ENCODE measurements around the gene GPR161.

GPR161 gene

DNA sequence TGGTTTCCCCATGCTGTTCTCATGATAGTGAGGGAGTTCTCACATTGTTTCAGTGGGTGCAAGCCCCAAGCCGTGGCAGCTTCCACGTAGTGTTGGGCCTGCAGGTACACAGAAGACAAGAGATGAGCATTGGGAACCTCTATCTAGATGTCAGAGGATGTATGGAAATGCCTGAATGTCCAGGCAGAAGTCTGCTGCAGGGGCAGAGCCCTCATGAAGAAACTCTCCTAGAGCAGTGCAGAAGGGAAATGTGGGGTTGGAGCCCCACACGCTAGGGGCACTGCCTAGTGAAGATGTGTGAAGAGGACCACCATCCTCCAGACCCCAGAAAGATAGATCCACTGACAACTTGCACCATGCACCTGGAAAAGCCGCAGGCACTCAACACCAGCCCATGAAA, 17.0 kb downstream of the GPR161 start:
- no peaks in the 10 kb centered on the region for H4K20me1 ChIP-seq (ENCODE audit: insufficient read depth, low read length, poor library complexity, severe bottlenecking)
- H3K9me2 ChIP-seq (replicated peaks; ENCODE audit: low read depth, low read length): no peaks in the 10 kb centered on the region
- H3K9me3 ChIP-seq (ENCODE audit: insufficient read depth, low read depth, low read length): no peaks in the 10 kb centered on the region
- no peaks in the 10 kb centered on the region for H3K4me1 ChIP-seq (ENCODE audit: insufficient read depth, low read length, poor library complexity, severe bottlenecking)
- no peak overlapping the region for H3K9ac ChIP-seq (ENCODE audit: low read depth, low read length, poor library complexity, severe bottlenecking)
- no peak overlapping the region for H3K4me3 ChIP-seq (ENCODE audit: low read length, poor library complexity, severe bottlenecking)
- H3K79me2 ChIP-seq (ENCODE audit: insufficient read depth, low read length): no peaks in the 10 kb centered on the region
- no peak overlapping the region for H3K4me2 ChIP-seq (ENCODE audit: low read depth, low read length, poor library complexity, severe bottlenecking)
- TF ChIP-seq, protein P1, sequence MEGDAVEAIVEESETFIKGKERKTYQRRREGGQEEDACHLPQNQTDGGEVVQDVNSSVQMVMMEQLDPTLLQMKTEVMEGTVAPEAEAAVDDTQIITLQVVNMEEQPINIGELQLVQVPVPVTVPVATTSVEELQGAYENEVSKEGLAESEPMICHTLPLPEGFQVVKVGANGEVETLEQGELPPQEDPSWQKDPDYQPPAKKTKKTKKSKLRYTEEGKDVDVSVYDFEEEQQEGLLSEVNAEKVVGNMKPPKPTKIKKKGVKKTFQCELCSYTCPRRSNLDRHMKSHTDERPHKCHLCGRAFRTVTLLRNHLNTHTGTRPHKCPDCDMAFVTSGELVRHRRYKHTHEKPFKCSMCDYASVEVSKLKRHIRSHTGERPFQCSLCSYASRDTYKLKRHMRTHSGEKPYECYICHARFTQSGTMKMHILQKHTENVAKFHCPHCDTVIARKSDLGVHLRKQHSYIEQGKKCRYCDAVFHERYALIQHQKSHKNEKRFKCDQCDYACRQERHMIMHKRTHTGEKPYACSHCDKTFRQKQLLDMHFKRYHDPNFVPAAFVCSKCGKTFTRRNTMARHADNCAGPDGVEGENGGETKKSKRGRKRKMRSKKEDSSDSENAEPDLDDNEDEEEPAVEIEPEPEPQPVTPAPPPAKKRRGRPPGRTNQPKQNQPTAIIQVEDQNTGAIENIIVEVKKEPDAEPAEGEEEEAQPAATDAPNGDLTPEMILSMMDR (conservative IDR thresholded peaks at IDR 0.05; ENCODE audit: low read length): no peak
- TF ChIP-seq EZH2phosphoT487 (IDR thresholded peaks at IDR 0.05; ENCODE audit: borderline replicate concordance): no peak
- no peaks in the 10 kb centered on the region for H3K36me3 ChIP-seq (ENCODE audit: insufficient read depth, low read length)
- H2AFZ ChIP-seq (ENCODE audit: low read length): no peak overlapping the region
- H3K27me3 ChIP-seq (ENCODE audit: insufficient read depth, low read length, poor library complexity, severe bottlenecking): no peaks in the 10 kb centered on the region
- H3F3A ChIP-seq (ENCODE audit: low read depth): no peaks in the 10 kb centered on the region

DNA sequence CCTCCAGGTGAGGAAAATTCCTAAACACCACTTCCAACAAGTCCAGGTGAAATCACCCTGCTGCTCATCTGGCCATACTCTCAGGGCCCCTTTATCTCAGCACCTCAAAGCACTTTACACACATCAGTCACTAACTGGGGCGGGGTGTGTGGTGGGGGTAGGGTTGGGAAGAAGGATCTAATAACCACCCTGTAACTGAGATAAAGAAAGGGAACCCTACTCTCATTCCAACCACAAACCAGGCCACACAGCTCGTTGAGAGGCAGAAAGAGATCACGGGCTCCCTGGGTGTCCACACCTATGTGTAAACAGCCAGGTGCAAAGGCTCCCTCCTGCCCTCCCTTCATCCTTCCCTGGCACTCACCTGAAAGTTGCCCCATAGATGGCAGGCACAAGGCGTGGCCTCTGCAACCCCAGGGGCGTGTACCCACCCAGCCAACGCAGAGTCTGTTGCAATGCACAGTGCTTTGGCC, 20.4 kb downstream of the GPR161 start:
- no peaks in the 10 kb centered on the region for H3K36me3 ChIP-seq (ENCODE audit: insufficient read depth, low read length)
- no peaks in the 10 kb centered on the region for H3K4me1 ChIP-seq (ENCODE audit: insufficient read depth, low read length, poor library complexity, severe bottlenecking)
- H3K9me2 ChIP-seq (replicated peaks; ENCODE audit: low read depth, low read length): no peaks in the 10 kb centered on the region
- H2AFZ ChIP-seq (ENCODE audit: low read length): no peak overlapping the region
- H3F3A ChIP-seq (ENCODE audit: low read depth): no peaks in the 10 kb centered on the region
- H3K9me3 ChIP-seq (ENCODE audit: insufficient read depth, low read depth, low read length): no peaks in the 10 kb centered on the region
- H3K4me3 ChIP-seq (ENCODE audit: low read length, poor library complexity, severe bottlenecking): no peak overlapping the region
- H3K79me2 ChIP-seq (ENCODE audit: insufficient read depth, low read length): no peaks in the 10 kb centered on the region
- TF ChIP-seq, protein P1 (conservative IDR thresholded peaks at IDR 0.05; ENCODE audit: low read length): no peak
- no peak for TF ChIP-seq EZH2phosphoT487 (IDR thresholded peaks at IDR 0.05; ENCODE audit: borderline replicate concordance)
- H3K27me3 ChIP-seq (ENCODE audit: insufficient read depth, low read length, poor library complexity, severe bottlenecking): no peaks in the 10 kb centered on the region
- no peaks in the 10 kb centered on the region for H4K20me1 ChIP-seq (ENCODE audit: insufficient read depth, low read length, poor library complexity, severe bottlenecking)
- H3K9ac ChIP-seq (ENCODE audit: low read depth, low read length, poor library complexity, severe bottlenecking): no peak overlapping the region
- no peak overlapping the region for H3K4me2 ChIP-seq (ENCODE audit: low read depth, low read length, poor library complexity, severe bottlenecking)

DNA sequence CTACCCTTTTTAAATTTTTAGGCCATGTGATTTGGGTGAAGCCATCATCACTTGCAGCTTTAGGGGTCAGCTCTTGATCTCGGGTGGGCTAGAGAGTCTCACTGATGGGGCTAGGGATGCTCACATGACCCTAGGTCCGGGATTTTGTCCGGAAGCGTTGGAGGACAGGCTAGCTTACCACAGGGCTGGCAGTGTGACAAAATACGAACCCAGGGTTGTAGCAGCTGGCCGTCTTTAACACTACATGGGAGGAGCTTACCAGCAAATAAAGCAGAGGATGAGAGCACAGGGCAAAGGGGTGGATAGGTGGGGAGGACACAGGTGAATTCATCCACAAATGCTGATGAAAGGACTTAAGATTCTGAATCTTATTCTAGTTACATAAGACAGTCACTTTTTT, 21.9 kb downstream of the GPR161 start:
- H3K9me3 ChIP-seq (ENCODE audit: insufficient read depth, low read depth, low read length): no peaks in the 10 kb centered on the region
- no peak for TF ChIP-seq EZH2phosphoT487 (IDR thresholded peaks at IDR 0.05; ENCODE audit: borderline replicate concordance)
- TF ChIP-seq, protein P1 (conservative IDR thresholded peaks at IDR 0.05; ENCODE audit: low read length): no peak
- H3K27me3 ChIP-seq (ENCODE audit: insufficient read depth, low read length, poor library complexity, severe bottlenecking): no peaks in the 10 kb centered on the region

More for the DNA sequence above, 21.9 kb downstream of the GPR161 start:
- H3K4me1 ChIP-seq (ENCODE audit: insufficient read depth, low read length, poor library complexity, severe bottlenecking): no peaks in the 10 kb centered on the region
- no peak overlapping the region for H3K4me2 ChIP-seq (ENCODE audit: low read depth, low read length, poor library complexity, severe bottlenecking)
- no peaks in the 10 kb centered on the region for H3K9me2 ChIP-seq (replicated peaks; ENCODE audit: low read depth, low read length)
- H3K36me3 ChIP-seq (ENCODE audit: insufficient read depth, low read length): no peaks in the 10 kb centered on the region
- no peak overlapping the region for H3K9ac ChIP-seq (ENCODE audit: low read depth, low read length, poor library complexity, severe bottlenecking)
- no peaks in the 10 kb centered on the region for H3K79me2 ChIP-seq (ENCODE audit: insufficient read depth, low read length)
- H3F3A ChIP-seq (ENCODE audit: low read depth): no peaks in the 10 kb centered on the region
- H2AFZ ChIP-seq (ENCODE audit: low read length): no peak overlapping the region
- H4K20me1 ChIP-seq (ENCODE audit: insufficient read depth, low read length, poor library complexity, severe bottlenecking): no peaks in the 10 kb centered on the region
- no peak overlapping the region for H3K4me3 ChIP-seq (ENCODE audit: low read length, poor library complexity, severe bottlenecking)
